Stimulated activated naive CD8-positive, alpha-beta T cell treated with anti-CD3 and anti-CD28 coated beads, Interleukin-15, Interleukin-2, amounts not matched to agents 100 U/mL and 50 U/mL, for 24 hours (primary cell): ENCODE measurements around the gene CNOT11.
"Not testable (repeated sequence)": the region's sequence is repeated elsewhere in the genome, so short reads cannot be mapped to it uniquely, and the experiment has no call there.

Source experiments
- ATAC-seq: fragments of 150-1000 bp; cut with Tn5 transposase; one replicate; pipeline ENCODE4 v1.10.0; 2021
- DNase-seq: peaks from one replicate; pipeline ENCODE4 v3.0.0; 2021

CNOT11 gene

DNA sequence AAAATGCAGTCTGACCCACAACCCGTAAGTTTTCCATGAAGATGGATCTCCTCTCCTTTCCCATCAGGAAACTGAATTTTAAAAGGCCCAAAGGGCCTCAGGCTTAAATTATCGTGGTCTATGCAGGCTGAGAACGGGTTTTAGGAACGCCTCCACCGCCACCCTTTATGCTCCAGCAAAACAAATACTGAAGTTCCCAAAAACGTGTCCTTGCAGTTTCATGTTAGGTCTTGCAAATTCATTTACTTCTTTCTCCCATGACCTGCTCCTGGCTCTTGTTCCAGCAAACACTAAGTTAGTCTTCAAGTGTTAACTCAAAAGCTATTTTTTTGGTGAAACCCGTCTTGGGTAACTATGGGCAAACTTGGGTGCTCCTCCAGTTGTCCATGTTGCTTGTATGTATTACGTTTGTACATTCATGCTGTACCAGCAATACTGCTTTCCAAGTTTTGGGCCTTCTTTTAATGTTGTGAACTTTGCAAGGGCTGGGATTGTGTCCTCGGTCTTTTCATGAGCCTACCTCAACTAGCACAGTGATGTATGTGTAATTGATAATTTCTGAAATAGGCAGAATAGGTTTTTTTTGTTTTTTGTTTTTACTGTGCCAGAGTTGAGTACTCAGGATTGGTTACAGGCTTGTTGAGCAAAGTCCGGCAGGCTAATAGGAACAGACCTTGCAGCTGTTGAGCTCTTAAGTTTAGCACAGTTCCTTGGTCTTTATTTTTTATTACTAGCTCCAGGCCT, 57.6 kb downstream of the CNOT11 start:
- no peak for DNase-seq
- ATAC-seq = no peak

DNA sequence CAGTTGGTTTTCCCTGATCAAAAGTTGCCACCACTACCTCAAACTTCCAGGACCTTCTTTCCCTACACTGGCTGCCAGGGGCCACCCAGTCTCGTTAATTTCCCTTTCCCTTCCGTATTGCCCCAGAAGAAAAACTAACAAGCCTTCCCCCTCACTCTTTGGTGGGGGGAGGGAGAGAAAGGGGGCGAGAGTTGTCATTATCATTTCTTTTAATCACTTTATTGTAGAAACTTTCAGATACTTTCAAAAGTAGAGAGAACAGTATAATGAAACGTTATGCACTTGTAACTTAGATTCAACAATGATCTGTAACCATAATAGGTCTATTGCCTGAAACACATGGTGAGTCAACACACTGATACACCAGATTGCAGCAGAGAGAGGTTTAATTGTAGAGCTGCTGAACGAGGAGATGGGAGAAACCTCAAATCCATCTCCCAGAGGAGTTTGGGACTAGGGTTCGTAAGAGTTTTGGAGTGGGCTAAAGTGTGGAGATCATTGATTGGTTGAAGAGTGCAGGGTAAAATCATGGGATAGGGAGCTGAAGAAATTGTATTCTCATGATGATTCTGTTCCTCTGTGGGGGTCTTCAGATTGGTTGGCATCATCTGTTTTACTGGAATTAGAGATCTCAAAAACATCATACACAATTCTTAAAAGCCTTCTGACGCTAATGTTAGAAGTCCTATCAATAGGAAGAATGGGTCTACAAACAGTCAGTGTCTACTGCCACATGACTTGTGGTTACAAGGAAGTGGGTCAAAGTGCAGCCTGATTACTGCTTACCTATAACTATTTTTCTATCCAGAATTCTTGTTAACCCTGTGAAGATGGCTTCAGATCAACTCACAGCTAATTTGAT, 58.4 kb downstream of the CNOT11 start:
- ATAC-seq (no peak), DNase-seq (no peak)

DNA sequence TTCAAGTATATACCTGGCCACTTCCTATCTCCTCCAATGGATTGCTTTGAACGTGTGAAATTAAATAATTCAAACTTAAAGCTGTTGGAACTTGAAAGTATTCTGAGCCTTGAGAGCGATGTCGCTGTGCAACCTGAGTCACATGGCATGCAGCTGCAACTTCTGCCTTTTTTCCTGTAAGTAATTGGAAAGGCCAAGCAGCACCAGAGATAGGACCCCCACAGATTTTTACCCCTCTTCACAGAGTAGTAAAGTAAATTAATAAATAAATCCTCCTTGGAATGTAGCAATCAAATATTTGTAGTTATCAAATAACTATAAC, 59.0 kb downstream of the CNOT11 start:
- DNase-seq = no peak
- ATAC-seq = no peak

- not testable (repeated sequence) for DNase-seq, ATAC-seq
Measured at GRCh38 chr2:101316568-101316967, 63.9 kb downstream of the CNOT11 start.
